C4-2B (cell line): ENCODE data around the gene SHLD1.

ENCODE experiments used
- CTCF ChIP-seq: fragments of 450-650 bp; conservative IDR thresholded peaks from 2 replicates; pipeline ENCODE4 v1.5.1; 2017; ENCODE audit warnings: mild to moderate bottlenecking
- ZFX ChIP-seq: fragments of 450-650 bp; IDR thresholded peaks from 2 replicates; pipeline ENCODE4 v1.6.1; 2017

- TF ChIP-seq CTCF = no peak
- TF ChIP-seq ZFX = no peak
These were observed 72.4 kb downstream of the SHLD1 start for GRCh38 chr20:5822569-5822968.
